Parathyroid adenoma (tissue), 2 donors: ENCODE data around the gene CLEC4M.

Experiments used
- H2AFZ ChIP-seq: fragments of 300-600 bp; sonication (generic); one replicate; pipeline ENCODE4 v1.7.0; 2017; ENCODE audit warnings: antibody characterized with exemption, mild to moderate bottlenecking
- H3K27ac ChIP-seq: fragments of 300-600 bp; sonication (generic); one replicate; pipeline ENCODE4 v1.7.0; 2017
- H3K27me3 ChIP-seq: fragments of 300-600 bp; sonication (generic); one replicate; pipeline ENCODE4 v1.7.0; 2017; ENCODE audit warnings: low read length; ENCODE audit not compliant: control insufficient read depth, insufficient read depth
- H3K36me3 ChIP-seq: fragments of 300-600 bp; sonication (generic); one replicate; pipeline ENCODE4 v1.7.0; 2017; ENCODE audit warnings: low read length; ENCODE audit not compliant: control insufficient read depth, insufficient read depth
- H3K4me1 ChIP-seq: fragments of 300-600 bp; sonication (generic); one replicate; pipeline ENCODE4 v1.7.0; 2017; ENCODE audit warnings: control low read depth
- H3K4me2 ChIP-seq: fragments of 300-600 bp; sonication (generic); one replicate; pipeline ENCODE4 v1.7.0; 2017; ENCODE audit warnings: low read length
- H3K4me3 ChIP-seq: fragments of 300-600 bp; sonication (generic); one replicate; pipeline ENCODE4 v1.7.0; 2017; ENCODE audit warnings: low read depth, low read length
- H3K79me2 ChIP-seq: fragments of 300-600 bp; sonication (generic); one replicate; pipeline ENCODE4 v1.7.0; 2017; ENCODE audit warnings: control low read depth
- H3K9ac ChIP-seq: fragments of 300-600 bp; sonication (generic); one replicate; pipeline ENCODE4 v1.7.0; 2017; ENCODE audit warnings: mild to moderate bottlenecking
- H3K9me3 ChIP-seq: fragments of 300-600 bp; sonication (generic); one replicate; pipeline ENCODE4 v1.7.0; 2017; ENCODE audit warnings: low read length; ENCODE audit not compliant: control insufficient read depth
- TF ChIP-seq, protein P1 (sequence below): fragments of 300-600 bp; sonication (generic); IDR thresholded peaks from one replicate; pipeline ENCODE4 v1.7.0; 2017; ENCODE audit warnings: antibody characterized with exemption, mild to moderate bottlenecking
- donor health status: primary hyperparathyroidism.

The CLEC4M gene

DNA sequence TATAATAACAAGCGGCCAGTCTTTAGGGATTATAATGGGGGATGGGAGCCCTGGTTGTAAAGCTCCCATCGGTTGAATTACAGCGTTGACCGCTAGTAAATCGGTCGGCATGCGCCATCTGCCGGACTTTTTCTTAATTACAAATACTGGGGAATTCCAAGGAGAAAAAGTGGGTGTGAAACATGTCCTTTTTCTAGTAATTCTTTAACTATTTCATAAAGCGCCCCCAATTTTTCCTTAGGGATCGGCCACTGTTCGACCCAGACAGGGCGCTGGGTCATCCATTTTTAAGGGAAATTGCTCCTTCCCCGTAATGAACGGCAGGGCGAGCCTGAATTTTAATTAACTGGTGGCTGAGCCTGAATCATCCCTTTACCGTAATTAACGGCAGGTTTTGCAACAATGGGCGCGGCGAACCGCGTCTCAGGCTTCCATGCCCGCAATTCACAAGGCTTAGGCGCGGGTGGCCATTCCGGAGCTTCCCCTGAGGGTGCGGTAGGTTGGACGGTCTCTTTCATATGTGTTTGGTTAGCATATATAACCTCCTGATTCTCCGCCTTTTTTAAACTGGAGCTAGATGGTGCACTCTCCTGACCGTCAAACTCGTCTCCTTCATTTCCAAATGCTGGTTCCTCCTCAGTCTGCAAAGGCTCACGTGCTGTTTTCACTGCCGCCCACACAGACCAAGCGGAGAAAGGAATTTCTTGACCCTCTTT lies 36.8 kb downstream of the CLEC4M start:
- Histone ChIP-seq H3K4me2 (no peak overlapping the region), H3K9ac (no peak overlapping the region), H3K27me3 (no peaks in the 10 kb centered on the region), H3K9me3 (no peaks in the 10 kb centered on the region), H3K27ac (no peak overlapping the region), H3K4me1 (no peaks in the 10 kb centered on the region), H3K79me2 (no peaks in the 10 kb centered on the region), H2AFZ (peak overlapping the region; percentile 17), H3K4me3 (peak overlapping the region; percentile 27), H3K36me3 (no peaks in the 10 kb centered on the region)
- TF ChIP-seq, protein P1, sequence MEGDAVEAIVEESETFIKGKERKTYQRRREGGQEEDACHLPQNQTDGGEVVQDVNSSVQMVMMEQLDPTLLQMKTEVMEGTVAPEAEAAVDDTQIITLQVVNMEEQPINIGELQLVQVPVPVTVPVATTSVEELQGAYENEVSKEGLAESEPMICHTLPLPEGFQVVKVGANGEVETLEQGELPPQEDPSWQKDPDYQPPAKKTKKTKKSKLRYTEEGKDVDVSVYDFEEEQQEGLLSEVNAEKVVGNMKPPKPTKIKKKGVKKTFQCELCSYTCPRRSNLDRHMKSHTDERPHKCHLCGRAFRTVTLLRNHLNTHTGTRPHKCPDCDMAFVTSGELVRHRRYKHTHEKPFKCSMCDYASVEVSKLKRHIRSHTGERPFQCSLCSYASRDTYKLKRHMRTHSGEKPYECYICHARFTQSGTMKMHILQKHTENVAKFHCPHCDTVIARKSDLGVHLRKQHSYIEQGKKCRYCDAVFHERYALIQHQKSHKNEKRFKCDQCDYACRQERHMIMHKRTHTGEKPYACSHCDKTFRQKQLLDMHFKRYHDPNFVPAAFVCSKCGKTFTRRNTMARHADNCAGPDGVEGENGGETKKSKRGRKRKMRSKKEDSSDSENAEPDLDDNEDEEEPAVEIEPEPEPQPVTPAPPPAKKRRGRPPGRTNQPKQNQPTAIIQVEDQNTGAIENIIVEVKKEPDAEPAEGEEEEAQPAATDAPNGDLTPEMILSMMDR = peak; percentile 67

DNA sequence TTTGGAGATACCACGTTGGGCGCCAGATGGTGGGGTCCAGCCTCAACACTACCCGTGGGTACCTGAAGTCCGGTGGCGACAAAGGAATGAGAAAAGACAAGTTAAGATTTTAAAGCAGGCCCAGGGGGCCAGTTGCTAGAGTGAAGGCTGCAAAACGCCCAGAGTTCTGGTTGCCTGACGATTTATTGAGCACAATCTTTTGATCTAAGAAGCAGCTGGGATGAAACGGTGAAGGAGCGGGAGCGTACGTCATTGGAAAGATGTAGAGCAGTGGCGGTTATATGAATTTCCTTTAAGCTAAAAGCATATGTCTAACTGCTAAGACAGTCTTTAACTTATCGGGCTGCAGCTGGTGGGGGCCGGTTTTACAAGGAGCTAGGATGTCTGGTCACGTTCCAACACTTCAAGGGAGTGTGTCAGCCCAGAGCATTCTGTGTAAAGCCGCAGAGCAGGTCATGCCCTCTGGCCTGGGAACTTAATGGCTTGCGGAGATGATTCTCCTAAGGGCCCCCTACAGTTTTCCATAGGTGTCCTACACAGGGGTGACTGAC lies 38.1 kb downstream of the CLEC4M start:
- H3K4me1 ChIP-seq = no peaks in the 10 kb centered on the region
- no peak overlapping the region for H3K9ac ChIP-seq
- no peaks in the 10 kb centered on the region for H3K36me3 ChIP-seq
- TF ChIP-seq, protein P1 = no peak
- H3K27me3 ChIP-seq = no peaks in the 10 kb centered on the region
- H3K4me3 ChIP-seq = no peak overlapping the region
- H3K4me2 ChIP-seq = no peak overlapping the region
- no peak overlapping the region for H2AFZ ChIP-seq
- H3K9me3 ChIP-seq = no peaks in the 10 kb centered on the region
- no peaks in the 10 kb centered on the region for H3K79me2 ChIP-seq
- no peak overlapping the region for H3K27ac ChIP-seq

DNA sequence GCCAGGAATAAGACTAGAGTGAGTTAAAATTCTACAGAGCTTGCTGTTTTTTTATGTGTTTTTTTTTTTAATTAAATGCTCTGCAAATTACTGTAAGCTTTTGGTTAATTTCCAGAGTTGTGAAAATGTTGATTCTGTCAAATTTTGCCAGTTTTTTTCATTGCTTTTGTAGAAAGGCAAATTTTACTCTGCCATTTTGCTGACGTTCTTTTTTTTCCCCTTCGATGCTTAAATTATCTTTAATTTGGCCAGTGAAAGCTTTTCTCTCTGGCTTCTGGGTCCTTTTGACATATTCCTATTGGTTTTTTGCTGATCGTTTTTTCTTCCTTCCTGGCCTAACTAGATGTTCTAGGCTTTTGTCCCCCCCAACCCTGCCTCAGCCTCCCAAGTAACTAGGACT lies 43.2 kb downstream of the CLEC4M start:
- Histone ChIP-seq H2AFZ (no peak overlapping the region), H3K27me3 (no peaks in the 10 kb centered on the region), H3K9me3 (no peaks in the 10 kb centered on the region), H3K79me2 (no peaks in the 10 kb centered on the region), H3K4me1 (no peaks in the 10 kb centered on the region), H3K4me2 (no peak overlapping the region), H3K36me3 (no peaks in the 10 kb centered on the region), H3K27ac (no peak overlapping the region), H3K4me3 (no peak overlapping the region), H3K9ac (no peak overlapping the region)
- TF ChIP-seq, protein P1 = no peak

DNA sequence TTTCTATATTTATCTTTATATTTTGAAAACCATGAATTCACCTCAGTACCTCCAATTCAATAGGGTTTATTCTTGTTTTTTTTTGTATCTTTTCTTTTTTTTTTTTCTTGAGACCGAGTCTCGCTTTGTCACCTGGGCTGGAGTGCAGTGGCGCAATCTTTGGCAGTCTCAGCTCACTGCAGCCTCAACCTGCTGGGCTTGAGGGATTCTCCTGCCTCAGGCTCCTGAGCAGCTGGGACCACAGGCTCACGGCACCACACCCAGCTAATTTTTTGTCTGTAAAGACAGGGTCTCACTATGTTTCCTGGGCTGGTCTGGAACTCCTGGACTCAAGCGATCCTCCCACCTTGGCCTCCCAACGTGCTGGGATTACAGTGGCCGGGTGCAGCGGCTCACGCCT lies 43.8 kb downstream of the CLEC4M start:
- no peaks in the 10 kb centered on the region for H3K36me3 ChIP-seq
- no peak overlapping the region for H3K4me2 ChIP-seq
- TF ChIP-seq, protein P1 = no peak
- H3K27ac ChIP-seq = no peak overlapping the region
- no peaks in the 10 kb centered on the region for H3K79me2 ChIP-seq
- H3K27me3 ChIP-seq = no peaks in the 10 kb centered on the region
- H3K4me3 ChIP-seq = no peak overlapping the region
- no peaks in the 10 kb centered on the region for H3K9me3 ChIP-seq
- H3K9ac ChIP-seq = no peak overlapping the region
- no peak overlapping the region for H2AFZ ChIP-seq
- H3K4me1 ChIP-seq = no peaks in the 10 kb centered on the region

DNA sequence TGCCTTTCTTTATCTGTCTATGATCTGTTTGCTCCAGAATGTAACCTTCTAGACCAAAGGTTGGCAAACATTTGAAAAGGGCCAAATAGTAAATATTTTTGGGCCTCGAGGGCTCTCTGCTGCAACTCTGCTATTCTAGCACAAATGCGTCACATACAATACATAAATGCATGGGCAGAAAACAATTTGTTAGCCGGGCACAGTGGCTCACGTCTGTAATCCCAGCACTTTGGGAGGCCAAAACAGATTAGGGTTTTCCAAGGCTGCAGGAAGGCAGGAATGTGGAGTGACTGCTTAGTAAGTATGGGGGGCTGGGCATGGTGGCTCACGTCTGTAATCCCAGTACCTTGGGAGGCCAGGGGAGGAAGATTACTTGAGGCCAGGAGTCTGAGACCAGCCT lies 45.1 kb downstream of the CLEC4M start:
- H3K9me3 ChIP-seq = no peaks in the 10 kb centered on the region
- H3K4me2 ChIP-seq = no peak overlapping the region
- no peak overlapping the region for H2AFZ ChIP-seq
- no peaks in the 10 kb centered on the region for H3K27me3 ChIP-seq
- no peak overlapping the region for H3K27ac ChIP-seq
- H3K79me2 ChIP-seq = no peaks in the 10 kb centered on the region
- TF ChIP-seq, protein P1 = no peak
- no peaks in the 10 kb centered on the region for H3K36me3 ChIP-seq
- H3K4me3 ChIP-seq = no peak overlapping the region
- H3K4me1 ChIP-seq = no peaks in the 10 kb centered on the region
- H3K9ac ChIP-seq = no peak overlapping the region
